GM21723 (cell line): ENCODE data around the gene SDCCAG8.

ENCODE experiments used
- ATAC-seq: cut with Tn5 transposase; IDR thresholded peaks from one replicate; pipeline ENCODE4 v1.9.1; 2021; ENCODE audit warnings: mild to moderate bottlenecking, moderate library complexity; ENCODE audit not compliant: unreplicated experiment

Gene SDCCAG8

GRCh38 chr1:243253926-243254232, 2.0 kb upstream of the SDCCAG8 start:
- ATAC-seq = no peak

GRCh38 chr1:243254233-243254926, 1.5 kb upstream of the SDCCAG8 start:
- ATAC-seq = peak; percentile 25

DNA sequence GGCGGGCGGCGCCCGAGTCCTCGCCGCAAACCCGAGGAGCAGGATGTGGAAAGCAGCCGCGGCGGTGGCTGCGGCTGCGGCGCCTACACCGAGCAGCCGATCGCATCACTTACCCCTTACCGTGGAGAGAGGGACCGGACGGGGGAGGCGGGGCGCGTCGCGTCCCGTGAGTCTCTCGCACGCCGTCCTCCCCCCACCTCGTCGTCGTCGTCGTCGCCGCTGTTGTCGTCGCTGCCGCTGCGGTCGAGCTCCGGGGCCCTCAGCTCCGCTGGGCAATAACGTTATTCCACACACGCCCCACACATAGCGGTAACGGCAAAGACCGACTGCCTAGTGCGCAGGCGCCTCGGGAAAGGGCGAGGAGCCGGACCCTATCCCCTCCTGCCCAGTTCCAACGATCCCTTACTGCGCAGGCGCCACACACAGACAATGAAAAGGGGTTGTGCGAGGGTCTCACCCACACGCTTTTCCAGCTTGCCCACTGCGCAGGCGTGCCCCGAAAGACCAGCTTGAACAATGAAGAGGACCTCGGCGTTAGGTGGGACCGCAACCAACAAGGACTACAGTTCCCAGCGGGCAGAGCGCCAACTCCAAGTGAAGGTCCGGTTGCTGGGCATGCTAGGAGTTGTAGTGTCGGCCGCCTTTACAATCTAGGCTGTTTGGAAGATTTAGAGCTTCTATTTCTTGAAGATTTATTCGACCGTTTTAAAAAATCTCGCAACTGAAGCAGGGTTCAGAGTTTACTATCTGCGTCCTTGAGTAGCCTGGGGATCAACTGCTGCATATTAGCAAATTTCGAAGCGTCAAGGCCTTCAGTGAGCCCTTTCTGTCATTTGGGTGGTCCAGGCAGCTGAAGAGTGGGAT, 682 bp upstream of the SDCCAG8 start, which contains the start of gene CEP170:
Gene CEP170 (minus strand): TSS at position 355 of the 864 bp plus-strand sequence. CDS start 30,001 bp downstream, outside the sequence.
- ATAC-seq = peak; percentile 64

GRCh38 chr1:243256590-243256989, 749 bp downstream of the SDCCAG8 start:
- ATAC-seq = no peak

- ATAC-seq = no peak
Measured at GRCh38 chr1:243257189-243257588, 1.3 kb downstream of the SDCCAG8 start.

DNA sequence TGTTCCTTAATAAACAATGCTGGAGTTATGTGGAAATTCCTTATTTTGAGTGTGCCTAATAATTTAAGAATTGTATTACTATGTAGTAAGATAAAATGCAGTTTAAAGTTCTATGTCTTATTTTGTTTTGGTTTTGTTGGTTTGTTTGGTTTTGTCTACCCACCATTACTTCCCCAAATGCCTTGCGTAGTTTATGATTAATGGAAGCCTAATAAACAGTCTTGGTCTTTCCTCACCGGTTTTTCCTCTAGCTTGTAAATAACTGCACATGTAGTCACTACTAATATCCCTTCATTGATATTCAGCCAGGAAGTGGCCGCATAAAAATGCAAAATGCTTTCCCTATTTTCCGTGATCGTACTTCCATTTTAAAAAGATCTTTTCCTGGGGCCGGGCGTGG, 2.9 kb downstream of the SDCCAG8 start:
- ATAC-seq = no peak

- ATAC-seq = no peak
Measured at GRCh38 chr1:243260221-243260880, 4.5 kb downstream of the SDCCAG8 start.

- ATAC-seq = no peak
Measured at GRCh38 chr1:243261390-243261789, 5.5 kb downstream of the SDCCAG8 start.

DNA sequence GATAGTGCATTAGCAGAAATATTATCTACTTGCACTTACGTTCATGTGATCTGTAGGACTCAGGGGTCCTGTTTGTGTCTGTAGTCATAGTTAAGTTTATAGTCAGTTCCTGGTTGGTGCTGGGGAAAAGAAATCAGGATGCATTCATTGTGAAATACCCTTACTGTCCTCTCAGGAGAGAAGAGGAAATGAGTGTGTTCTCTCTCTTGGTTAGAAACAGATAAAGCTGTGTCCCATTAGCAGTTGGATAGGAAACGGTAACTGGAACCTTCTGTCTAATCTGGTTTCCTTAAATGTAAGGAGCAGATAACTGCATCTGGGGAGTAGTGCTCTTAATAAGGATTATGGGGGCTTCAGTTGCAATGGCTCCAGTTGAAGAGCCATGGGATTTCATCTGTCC, 8.9 kb downstream of the SDCCAG8 start:
- no peak for ATAC-seq

GRCh38 chr1:243266231-243266630, 10.4 kb downstream of the SDCCAG8 start:
- ATAC-seq = no peak

- no peak for ATAC-seq
Measured at GRCh38 chr1:243267471-243267880, 11.6 kb downstream of the SDCCAG8 start.

- no peak for ATAC-seq
Measured at GRCh38 chr1:243267914-243268653, 12.2 kb downstream of the SDCCAG8 start.

DNA sequence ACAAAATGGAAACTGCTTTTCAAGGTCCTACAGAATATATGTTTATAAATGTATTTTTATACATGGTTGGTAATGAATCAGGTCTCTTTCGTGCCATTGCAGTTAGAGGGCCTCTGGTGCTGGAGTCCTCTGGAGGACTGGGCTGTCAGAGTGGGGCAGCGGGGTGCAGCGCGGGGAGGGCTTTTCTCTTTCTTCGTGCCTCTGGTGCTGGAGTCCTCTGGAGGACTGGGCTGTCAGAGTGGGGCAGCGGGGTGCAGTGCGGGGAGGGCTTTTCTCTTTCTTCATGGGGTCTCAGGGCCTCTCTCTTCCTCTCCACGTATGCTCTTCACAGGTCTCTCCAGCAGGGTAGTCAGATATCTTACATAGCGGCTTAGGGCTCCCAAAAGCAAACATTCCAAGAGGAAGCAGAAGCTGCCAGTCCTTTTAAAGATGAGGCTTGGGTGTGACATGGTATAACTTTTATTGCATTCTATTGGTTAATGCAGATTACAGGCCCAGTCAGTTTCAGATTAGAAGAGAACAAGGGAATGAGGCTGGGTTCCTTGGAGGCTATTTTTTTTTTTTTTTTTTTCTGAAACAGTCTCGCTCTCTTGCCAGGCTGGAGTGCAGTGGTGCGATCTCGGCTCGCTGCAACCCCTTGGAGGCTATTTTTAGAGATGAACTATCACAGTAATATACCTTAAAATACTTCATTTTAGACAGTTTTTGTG, 13.1 kb downstream of the SDCCAG8 start:
- ATAC-seq = peak; percentile 28

DNA sequence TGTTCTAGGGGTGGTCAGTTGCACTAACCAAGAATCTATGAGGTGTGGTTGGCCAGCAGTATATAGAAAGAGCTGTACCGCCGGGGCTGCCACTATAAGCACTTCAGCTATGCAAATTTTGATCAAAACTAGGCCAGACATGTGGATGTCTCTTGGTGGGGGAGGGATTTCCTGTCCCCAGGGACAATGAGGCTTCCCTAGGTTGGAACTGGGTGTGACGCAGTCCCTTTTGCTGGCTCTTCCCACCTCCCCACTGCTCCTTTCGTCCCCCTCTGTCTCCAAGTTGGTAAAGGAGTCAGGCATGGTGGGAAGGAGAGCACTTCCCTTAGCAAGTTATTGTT, 13.6 kb downstream of the SDCCAG8 start:
- peak; percentile 66 for ATAC-seq

- no peak for ATAC-seq
Measured at GRCh38 chr1:243270097-243270864, 14.4 kb downstream of the SDCCAG8 start.

DNA sequence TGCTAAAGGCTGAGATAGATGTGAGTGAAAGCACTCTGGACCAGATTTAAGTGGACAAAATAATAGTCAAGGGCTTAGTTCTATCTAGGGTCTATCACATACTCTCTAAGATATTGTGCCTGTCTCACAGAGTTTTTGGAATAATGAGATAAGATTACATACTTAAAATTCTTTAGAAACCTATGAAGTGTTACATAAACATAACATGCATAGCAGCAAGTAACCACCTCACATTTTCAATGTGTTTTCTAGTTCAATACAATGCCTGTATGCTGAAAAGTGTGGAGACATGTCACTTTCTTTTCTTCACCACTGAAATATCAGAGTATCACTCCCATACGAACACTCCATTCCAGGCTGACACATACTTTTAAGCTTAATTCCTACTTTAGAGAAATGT, 16.2 kb downstream of the SDCCAG8 start:
- ATAC-seq = no peak

DNA sequence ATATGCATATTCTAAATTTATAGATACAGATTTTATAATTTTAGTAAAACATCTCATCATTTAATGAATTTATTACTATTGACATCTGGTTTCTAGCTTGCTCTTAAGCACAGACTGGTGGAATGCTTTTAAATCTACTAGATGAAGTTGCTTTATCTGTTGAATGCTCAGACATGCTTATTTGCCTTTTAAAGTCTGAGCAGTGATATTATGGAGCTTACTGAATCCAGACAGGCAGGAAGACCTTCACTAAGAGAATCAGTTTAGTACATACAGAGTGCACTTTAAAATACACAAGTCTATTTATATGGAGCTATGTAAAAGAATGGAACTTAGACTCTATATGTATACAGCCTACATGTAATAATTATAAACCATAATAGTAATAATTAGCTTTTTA, 16.6 kb downstream of the SDCCAG8 start:
- ATAC-seq = no peak

GRCh38 chr1:243273506-243273905, 17.7 kb downstream of the SDCCAG8 start:
- ATAC-seq = no peak

DNA sequence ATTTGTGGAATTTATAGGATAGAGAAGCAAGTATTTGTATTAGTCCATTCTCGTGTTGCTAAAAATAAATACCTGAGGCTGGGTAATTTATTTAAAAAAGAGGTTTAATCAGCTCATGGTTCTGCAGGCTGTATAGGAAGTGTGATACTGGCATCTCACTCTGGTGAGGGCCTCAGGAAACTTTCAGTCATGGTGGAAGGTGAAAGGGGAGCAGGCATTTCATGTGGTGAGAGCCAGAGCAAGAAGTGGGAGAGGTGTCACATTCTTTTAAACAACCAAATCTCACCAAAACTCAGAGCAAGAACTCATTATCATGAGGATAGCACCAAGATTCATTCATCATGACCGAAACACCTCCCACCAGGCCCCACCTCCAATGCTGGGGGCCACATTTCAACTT, 18.1 kb downstream of the SDCCAG8 start:
- ATAC-seq = no peak

DNA sequence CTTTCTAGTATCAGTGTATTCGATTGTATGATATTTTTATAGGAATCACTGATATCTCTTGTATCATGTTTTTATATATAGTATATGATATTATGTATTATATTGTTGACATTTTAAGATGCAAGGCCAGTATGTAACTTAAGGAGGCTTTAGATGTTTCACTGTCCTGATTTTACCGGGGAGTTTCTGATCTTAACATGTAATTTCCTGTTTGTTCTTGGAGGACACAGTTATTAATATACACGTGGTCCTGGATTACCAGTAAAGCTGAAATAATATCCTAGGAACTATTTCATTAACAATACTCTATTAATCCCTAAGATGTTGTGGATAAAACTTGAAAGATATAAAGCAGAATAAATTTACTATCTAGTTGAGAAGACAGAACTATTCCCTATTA, 19.5 kb downstream of the SDCCAG8 start:
- no peak for ATAC-seq
